ENCODE measurements around the gene BGN.

GRCh38 chrX:153455571-153455970, 39.2 kb upstream of the BGN start:
- TF ChIP-seq, protein P1, sequence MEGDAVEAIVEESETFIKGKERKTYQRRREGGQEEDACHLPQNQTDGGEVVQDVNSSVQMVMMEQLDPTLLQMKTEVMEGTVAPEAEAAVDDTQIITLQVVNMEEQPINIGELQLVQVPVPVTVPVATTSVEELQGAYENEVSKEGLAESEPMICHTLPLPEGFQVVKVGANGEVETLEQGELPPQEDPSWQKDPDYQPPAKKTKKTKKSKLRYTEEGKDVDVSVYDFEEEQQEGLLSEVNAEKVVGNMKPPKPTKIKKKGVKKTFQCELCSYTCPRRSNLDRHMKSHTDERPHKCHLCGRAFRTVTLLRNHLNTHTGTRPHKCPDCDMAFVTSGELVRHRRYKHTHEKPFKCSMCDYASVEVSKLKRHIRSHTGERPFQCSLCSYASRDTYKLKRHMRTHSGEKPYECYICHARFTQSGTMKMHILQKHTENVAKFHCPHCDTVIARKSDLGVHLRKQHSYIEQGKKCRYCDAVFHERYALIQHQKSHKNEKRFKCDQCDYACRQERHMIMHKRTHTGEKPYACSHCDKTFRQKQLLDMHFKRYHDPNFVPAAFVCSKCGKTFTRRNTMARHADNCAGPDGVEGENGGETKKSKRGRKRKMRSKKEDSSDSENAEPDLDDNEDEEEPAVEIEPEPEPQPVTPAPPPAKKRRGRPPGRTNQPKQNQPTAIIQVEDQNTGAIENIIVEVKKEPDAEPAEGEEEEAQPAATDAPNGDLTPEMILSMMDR (IDR thresholded peaks at IDR 0.05; ENCODE audit: insufficient read depth, low read length, poor library complexity, severe bottlenecking): no peak
- no peak for TF ChIP-seq EZH2phosphoT487 (conservative IDR thresholded peaks at IDR 0.05; ENCODE audit: low read length)

All from SU-DHL-6 (cell line).